ENCODE results near the gene TMEFF1.

DNA sequence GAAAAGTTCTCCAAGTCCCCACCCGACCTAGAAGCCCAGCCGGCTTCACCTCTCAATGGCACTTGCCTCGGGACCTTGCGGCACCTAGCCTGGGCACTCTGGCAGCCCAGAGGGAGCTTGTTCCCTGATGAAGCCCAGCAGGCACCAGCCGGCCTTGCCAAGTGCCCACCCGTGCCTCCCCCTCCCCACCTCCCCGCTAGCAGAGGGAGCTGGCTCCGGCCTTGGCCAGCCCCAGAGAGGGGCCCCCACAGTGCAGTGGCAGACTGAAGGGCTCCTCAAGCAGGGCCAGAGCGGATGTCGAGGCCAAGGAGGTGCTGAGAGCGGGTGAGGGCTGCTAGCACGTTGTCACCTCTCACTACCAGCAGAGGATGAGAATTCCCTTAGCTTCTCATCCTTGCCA is 67.4 kb downstream of the TMEFF1 start:
- TF ChIP-seq, protein P1, sequence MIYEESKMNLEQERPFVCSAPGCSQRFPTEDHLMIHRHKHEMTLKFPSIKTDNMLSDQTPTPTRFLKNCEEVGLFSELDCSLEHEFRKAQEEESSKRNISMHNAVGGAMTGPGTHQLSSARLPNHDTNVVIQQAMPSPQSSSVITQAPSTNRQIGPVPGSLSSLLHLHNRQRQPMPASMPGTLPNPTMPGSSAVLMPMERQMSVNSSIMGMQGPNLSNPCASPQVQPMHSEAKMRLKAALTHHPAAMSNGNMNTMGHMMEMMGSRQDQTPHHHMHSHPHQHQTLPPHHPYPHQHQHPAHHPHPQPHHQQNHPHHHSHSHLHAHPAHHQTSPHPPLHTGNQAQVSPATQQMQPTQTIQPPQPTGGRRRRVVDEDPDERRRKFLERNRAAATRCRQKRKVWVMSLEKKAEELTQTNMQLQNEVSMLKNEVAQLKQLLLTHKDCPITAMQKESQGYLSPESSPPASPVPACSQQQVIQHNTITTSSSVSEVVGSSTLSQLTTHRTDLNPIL (CRISPR knock-in tag; IDR thresholded peaks at IDR 0.05; ENCODE audit: low read depth) = no peak
- TF ChIP-seq ZFP30 (CRISPR knock-in tag; IDR thresholded peaks at IDR 0.05) (no peak), ZFP3 (CRISPR knock-in tag; IDR thresholded peaks at IDR 0.05) (no peak), ZNF8 (CRISPR knock-in tag; IDR thresholded peaks at IDR 0.05) (no peak), SNAI2 (CRISPR knock-in tag; IDR thresholded peaks at IDR 0.05) (no peak), GLIS3 (CRISPR knock-in tag; IDR thresholded peaks at IDR 0.05) (no peak), ESRRG (CRISPR knock-in tag; IDR thresholded peaks at IDR 0.05) (no peak)
- TF ChIP-seq, protein P2, sequence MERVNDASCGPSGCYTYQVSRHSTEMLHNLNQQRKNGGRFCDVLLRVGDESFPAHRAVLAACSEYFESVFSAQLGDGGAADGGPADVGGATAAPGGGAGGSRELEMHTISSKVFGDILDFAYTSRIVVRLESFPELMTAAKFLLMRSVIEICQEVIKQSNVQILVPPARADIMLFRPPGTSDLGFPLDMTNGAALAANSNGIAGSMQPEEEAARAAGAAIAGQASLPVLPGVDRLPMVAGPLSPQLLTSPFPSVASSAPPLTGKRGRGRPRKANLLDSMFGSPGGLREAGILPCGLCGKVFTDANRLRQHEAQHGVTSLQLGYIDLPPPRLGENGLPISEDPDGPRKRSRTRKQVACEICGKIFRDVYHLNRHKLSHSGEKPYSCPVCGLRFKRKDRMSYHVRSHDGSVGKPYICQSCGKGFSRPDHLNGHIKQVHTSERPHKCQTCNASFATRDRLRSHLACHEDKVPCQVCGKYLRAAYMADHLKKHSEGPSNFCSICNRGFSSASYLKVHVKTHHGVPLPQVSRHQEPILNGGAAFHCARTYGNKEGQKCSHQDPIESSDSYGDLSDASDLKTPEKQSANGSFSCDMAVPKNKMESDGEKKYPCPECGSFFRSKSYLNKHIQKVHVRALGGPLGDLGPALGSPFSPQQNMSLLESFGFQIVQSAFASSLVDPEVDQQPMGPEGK (CRISPR knock-in tag; IDR thresholded peaks at IDR 0.05; ENCODE audit: borderline replicate concordance) = no peak
- TF ChIP-seq, protein P3, sequence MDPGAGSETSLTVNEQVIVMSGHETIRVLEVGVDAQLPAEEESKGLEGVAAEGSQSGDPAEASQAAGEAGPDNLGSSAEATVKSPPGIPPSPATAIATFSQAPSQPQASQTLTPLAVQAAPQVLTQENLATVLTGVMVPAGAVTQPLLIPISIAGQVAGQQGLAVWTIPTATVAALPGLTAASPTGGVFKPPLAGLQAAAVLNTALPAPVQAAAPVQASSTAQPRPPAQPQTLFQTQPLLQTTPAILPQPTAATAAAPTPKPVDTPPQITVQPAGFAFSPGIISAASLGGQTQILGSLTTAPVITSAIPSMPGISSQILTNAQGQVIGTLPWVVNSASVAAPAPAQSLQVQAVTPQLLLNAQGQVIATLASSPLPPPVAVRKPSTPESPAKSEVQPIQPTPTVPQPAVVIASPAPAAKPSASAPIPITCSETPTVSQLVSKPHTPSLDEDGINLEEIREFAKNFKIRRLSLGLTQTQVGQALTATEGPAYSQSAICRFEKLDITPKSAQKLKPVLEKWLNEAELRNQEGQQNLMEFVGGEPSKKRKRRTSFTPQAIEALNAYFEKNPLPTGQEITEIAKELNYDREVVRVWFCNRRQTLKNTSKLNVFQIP (CRISPR knock-in tag; IDR thresholded peaks at IDR 0.05; ENCODE audit: borderline replicate concordance, low read depth) = no peak

Data from SK-N-SH treated with all-trans-retinoic acid at 6 μM for 48 hours (cell line).